Inflammatory macrophage treated with lipopolysaccharide for 1 hour (primary cell): ENCODE data around the gene CCDC187.

Experiments
- DNase-seq, 2 donors: peaks; one replicate each; pipeline ENCODE4 v3.0.0-alpha.2; 2020 to 2022

CCDC187 gene

DNA sequence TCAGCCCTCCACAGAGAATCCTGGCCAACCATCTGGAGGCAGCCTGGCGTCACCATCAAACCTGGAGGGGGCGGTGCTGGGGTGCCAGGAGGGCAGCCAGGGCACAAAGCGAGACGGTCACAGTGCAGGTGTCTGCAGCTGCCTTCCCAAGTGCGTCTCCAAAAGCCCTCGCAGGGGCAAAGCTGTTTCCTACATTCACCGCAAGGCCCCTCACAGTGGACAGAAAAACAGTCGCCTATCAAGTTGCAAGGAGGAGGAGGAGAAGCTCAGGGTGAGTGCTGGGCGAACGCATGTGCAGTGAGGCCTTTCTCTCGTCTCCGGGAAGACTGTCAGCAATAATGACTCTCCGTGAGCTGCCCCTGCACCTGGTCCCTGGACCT is 81.0 kb downstream of the CCDC187 start:
- no peak for DNase-seq

DNA sequence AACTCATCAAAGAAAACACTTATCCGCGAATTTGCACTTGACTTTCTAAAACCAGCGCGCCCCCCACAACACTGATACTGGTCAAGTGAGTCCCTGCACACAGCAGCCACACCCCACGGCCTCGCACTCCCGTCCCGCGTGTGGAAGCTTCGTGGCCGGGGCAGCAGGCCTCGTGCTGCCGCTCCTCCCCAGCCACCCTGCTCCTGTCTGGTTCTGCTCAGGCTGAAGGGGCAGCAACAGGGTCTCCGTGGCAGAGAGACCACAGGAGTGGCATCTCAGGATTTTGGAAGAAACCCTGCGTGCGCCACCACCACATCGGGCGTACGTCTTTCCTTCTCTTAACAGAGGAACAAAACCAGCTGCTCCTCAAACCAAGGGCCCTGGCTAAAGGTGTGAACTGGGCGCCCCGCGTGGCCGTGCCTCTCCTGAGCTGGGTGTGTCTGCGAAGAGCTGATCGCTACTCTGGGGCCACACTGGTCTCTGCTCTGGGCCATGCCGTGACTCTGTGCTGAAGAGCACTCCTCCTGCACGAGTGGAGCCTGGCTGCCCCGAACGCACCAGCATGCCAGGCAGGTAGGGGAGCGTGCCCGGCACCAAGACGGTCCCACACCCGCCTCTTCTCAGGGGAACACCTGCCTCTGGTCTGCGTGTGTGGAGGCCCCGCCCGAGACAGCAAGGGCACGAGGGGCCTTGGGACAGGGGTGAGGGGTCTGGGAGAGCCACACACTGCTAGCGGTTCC is 81.6 kb downstream of the CCDC187 start:
- DNase-seq: no peak

DNA sequence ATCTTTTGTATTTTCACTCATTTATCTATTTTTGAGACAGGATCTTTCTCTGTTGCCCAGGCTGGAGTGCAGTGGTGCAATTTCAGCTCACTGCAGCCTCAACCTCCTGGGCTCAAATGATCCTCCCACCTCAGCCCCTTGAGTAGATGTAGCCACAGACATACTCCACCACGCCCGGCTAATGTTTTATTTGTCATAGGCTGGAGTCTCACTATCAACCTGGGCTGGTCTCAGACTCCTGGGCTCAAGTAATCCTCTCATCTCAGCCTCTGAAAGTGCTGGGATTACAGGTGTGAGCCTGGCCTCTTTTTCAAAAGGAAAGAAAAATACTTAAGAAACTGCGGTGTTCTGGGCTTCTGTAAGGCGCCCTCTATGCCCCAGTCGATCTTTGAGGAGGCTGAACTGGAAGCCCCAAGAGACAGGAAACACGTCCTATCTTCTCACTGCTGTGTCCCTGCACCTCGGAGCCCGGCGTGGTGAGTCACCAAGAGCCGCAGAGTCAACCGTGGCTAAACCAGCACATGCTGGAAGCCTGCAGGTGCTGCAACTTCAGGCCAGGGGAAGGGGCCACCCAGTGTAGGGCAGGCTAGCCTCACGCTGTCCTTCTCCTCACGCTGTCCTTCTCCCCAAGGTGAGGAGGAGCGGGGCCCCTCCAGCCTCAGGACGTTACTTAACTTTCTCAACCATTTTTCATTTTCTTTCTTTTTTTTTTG is 83.7 kb downstream of the CCDC187 start:
- DNase-seq: no peak

DNA sequence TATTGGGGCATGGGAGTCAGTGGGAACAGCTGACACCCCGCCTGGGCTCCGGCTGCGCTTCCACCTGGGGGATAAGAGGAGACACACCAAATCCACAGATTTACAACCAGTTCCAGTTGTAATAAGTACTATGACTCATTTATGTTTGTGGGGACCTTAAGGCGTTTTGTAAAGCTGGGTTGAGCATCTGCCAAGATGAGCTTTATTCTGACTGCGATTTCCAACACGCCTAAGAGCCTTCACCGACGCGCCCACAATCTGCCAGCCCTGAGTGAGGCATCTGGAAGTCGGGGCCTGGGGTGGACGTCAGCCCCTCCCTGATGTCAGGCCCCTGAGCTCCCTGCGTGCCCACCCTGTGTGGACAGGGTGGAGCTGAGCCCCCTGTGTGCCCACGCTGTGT is 84.6 kb downstream of the CCDC187 start:
- no peak for DNase-seq

DNA sequence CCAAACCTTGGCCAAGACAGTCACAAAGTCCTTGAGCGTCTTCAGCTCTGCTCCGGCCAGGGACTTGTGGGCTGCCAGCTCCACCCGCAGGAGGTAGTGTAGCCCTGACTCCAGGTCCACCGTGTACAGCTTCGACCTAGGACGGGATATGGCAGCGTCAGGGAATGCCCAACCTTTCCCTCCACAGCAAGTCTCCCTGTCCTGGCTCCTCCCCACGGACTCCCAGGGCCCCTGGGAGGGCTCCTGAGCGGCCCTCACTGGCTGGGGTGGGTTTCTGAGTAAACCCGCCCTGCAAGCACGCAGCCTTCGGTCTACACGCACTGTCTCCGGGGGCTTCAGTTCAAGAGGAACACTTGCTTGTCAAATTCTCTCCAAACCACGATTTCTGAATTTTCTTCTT is 85.2 kb downstream of the CCDC187 start:
- DNase-seq: no peak

DNA sequence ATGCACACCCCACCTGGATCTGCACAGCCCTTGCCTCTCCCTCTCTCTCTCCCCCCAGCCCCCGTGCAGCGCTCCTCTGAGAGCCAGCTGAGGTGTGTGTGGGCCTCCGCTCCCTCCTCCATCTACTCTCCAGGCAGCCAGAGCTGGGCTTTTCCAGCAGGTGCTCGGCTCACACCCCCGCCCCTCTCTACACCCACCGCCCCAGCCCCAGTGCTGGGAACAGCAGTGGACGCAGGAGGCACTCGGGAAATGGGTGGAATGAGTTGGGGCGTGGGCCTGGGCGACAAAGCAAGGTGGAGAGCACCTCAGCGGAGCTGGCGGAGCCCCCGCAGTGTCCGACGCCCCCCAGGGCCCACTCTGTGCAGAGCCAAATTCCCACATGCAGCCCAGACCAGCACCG is 85.6 kb downstream of the CCDC187 start:
- DNase-seq: no peak

DNA sequence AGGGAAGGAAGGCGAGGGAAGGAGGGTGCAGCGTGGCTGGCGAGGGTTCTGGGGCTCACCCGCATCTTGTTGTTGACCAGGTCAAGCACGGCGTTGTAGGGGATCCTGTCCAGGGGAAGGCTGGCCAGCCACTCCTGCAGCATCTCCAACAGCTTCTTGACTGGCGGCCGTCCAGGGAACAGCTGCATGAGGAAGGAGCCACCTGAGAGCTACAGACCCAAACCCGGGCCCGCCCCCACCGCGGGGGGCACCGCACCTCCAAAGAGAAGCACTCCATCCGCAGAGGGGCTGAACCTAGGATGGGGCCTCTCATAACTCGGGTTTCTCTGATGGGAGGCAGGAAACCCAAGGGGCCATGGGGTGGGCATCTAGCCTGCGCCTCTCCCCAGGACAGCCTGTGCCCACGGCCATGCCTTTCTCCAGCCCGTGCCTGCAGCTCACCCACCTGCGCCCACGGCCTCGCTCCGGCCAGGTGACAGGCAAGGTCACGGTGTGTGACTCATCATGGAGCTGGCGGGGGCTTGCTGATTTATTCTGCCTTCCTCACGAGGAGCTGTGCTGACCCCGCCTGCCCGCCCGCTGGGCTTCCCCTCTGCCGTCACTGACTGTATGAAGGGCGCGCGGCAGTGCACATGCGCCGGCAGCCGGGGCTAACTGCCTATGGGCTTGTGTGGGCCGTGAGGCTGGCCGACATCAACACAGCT is 87.2 kb downstream of the CCDC187 start:
- no peak for DNase-seq

DNA sequence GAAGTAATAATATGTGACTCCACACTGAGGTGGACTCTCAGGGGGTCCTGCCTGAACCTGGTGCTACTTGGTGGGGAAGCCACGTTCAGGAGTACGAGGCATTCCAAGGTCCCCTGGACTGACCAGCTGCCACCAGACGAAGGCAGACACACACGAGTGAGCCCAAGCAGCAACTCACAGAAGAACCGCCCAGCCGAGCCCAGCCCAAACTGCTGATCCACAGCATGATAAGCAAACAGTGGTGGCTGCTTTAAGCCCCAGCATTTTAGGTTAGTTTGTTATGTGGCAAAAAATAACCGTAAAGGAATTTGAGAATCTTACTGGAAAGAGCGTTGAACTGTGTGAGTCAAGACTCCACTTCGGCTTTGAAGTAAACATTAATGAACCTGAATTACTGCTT is 90.2 kb downstream of the CCDC187 start:
- no peak for DNase-seq

DNA sequence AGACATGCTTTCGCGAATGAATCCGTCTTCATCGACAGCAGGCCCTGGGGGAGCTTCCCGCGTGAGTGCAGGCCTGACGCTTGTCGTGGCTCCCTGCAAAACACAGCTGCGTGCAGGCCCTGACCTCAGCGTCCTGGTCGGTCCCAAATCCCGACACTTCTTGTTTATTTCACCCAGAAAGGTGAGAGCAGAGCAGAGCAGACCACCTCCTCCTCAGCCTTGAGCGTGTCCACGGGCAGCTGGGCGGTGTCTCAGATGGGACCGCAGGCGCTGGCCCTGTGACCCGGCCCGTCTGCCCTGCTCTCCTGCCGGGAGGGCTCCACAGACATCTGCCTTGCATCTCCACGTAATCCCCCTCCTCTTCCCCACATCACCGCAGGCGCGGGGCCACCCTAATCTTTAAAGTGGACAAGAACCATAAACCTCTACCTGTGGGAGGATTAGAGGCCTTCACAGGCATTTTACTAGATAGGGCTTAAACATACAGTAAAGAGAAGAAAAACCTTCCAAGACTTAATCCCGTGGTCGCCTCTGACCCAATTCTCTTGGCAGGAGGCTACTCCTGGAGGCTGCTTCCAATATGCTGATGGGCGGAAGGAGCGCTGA is 91.4 kb downstream of the CCDC187 start:
- no peak for DNase-seq

DNA sequence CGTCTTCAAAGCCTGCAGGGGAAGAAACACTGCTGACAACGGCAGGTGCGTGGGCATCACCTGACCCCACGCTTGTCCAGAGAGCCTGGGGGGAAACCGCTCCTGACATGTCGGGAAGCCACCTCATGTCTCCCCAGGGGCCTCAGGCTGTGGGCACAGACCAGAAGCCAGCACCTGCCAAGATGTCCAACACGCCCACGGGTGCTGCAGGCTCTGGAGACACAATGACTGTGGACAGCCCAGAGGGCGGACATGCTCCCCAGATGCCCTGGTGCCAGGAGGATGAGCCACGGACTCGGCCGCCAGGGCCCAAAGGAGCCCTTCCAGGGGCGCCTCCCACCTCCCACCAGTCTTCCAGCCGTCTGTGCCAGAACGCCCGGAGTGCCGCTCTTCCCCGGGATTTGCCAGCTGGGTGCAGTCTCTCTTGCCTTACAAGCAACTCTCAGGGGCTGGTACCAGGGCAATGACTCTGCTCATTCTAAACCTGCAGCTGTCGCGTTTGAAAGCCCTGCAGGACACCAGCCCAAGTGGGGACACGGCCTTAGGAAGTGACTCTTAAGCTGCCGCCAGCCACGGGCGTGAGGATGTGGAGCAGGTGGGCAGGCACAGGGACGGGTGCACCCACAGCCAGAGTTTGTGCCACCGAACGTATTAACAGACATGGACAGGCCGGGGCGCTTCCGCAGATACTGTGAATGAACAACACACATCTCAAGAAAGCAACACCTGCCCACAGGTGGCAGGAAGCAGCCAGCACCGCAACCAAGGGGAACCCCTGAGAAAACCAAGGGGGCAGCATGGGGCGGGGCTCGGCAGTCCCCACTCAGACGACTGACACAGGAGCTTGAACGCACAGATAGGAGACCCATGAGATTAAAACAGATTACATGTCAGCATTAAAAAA is 92.2 kb downstream of the CCDC187 start:
- no peak for DNase-seq

DNA sequence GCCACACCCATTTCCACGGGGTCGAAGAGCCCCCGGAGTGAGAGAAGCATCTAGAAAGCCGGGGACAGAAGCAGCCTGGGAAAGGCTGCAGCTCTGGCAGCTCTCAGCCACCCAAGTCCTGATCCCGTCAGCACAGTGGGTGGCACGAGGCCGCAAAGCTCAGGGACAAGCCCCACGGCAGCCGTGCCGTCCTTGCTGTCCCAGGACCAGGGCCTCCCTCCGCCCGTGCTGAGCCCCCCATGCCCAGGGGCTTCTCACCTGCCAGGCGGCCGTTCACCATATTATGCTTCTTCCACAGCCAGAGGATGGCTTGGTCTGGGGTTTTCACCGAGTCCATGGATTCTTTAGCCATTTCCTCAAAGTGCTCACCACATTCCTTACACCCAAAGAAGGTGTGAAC is 92.9 kb downstream of the CCDC187 start:
- DNase-seq: no peak

DNA sequence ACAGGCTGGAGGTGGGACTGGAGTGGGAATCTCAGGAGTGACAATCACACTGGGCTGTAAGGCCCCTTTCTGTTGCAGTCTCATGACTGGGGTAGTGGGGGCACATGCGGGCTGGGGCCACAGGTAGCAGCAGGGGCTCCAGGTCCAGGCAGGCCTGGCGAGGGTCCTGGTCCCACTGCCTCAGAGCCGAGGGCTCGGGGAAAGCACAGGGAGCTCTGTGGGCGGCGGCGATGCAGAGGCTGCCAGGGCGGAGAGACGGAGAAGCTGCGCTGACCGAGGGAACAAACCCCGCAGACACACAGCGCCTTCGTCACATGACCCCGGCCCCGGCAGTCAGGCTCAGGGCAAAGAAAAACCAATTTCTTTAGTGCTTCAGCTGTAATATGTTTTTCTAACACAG is 93.6 kb downstream of the CCDC187 start:
- DNase-seq: no peak

DNA sequence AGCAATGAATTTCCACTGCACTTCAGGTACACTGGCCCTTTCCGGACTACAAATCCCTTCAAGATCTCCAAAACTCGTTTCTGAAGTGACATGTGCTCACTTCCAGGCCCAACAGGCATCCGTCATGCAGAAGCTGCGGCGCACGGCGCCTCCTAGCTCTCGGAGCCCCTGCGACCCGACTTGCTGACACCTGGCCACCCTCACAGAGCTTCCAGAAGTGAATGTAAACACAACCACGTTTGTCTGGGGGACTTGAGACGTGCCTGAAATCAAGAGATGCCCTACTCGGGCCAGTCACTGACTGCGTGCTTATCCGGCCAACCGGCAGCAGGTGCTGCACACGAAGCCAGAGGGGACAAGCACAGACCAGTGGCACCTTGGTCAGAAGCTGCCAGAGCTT is 94.1 kb downstream of the CCDC187 start:
- no peak for DNase-seq

DNA sequence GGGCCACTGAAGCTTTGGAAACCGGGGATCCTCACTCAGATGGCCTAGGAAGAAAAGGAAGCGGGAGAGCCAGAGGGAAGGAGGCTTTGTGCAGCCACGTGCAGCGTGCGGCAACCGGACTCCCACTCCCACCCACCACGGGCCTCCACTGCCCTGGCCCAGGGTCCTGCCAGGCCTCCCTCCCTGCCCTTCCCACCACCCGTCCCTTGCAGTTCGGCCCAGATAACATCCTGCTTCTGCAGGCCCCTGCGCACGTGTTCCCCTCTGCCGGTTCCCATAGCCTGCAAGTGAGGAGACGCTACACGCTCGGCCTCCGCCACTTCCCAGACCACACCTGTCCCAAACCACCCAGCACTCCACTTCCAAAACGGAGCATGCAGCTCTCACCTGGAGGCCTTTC is 94.7 kb downstream of the CCDC187 start:
- DNase-seq: no peak

DNA sequence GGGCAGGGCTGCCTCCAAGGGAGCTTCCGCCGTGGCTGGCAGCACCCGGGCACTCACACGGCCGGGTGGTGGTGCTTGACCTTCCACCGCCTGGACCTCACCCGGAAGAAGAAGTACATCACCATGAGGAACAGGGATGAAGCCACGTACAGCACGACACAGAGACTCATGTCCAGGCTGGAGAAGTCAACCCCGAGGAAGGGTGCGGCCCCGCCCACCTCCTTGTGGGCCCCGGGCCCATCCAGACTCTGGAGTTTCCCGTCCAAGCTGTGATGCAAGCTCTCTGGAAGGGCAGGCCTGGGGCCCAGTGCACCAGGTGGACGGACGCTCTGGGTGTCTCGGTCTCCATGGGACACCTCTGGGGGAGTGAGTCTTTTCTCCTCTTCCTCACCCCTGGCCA is 95.2 kb downstream of the CCDC187 start:
- no peak for DNase-seq

DNA sequence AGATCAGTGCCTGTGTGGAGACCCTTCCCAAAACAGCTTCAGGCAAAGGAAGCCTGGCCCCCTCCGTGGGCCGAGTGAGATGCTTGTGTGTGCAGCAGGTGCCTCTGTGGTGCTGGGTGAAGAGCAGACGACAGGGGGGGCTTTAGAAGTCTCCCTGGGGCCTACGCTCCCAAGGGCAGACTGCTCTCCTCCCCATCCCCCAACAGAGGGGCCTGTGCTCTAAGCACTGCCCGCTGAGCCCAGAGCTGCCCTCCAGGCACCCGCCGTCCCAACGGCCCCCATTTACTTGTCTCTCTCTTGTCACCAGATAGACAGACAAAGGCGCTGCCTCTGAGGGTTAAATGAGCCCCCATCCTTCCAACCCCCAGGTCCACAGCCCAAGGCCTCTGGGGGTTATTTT is 96.3 kb downstream of the CCDC187 start:
- no peak for DNase-seq

DNA sequence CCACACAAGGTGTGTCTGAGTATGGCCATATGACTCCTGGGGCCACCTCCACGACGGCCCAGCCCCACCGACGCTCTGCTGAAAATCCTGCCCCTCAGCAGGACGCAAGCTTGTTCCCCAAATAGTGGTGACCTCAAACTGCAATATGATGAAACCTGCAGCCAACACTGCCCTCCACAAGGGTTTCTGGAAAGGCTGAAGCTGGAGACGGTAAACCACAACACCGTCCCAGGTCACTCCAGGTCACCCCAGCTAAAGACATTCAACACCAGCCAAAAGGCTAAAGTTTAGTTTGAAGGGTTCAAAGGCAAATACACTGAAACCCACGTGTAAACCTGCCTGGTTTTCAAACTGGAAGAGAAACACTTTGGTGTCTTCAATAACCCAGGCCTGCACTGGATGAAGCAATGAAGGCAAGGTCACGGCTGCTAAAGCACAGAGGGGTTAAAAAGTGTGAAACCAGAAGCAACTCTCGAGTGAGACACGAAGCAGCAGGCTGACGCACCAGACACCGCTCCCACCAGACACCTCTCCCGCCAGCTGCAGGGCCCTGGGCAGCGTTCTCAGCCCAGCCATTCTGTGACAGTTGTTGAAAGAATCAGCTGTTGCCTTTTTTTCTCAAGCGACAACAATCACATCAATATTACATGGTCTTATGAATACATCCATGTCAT is 97.2 kb downstream of the CCDC187 start:
- DNase-seq: peak in 1 of 2 donors; percentile 18

DNA sequence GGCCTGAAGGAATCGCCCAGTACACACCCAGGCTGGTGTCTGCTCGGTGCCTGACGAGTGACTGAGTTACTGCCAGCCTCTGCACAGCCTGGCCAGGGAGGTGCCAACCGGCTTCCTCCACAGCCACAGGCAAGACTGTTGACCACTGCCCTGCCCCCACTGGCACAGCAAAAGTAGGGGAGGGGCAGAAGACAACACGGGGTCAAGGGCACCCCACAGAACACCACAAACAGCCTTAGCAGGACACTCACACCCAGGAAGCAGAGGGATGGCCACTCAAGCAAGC is 98.2 kb downstream of the CCDC187 start:
- no peak for DNase-seq

DNA sequence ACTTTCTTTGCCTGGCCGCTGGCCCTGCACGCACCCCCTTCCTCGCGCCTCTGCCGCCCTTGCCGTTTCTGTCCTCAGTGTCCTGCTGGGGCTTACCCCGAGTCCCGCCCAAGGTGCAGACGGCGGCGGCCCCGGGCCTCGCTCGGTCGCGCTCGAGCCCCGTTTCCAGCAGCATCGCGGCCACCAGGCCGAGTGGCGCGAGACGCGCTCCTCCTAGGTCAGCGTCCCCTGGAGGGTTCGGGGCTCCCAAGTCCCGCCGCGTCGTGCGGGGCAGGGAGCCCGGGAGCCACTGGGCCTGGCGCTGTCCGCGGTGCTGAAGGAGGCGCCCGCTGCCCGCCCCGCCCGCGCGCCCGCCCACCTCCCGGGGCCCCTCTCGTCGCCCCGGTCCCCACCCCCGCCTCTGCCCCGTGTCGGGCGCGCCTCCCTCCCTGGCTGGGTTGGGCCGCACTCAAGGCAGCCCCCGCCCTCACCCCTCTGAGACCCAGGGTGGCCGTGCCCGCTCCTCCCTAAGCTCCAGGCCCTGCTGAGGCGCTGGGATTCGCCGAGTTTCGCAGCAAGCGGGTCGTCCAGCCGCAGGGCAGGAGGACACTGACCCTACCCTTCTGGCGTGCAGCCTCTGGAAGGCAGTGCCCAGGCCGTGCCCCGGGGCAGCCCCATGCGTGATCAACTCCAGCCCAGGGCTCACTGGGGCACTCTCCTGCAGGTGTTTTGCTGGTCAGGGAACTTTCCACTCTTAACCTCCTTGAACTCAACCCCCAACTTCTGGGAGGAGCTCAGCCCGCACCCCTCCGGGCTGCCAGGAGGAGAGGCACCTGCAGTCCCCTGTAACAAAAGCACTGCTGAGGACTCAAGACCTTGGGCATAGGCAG is 98.8 kb downstream of the CCDC187 start, which contains the start of gene LHX3:
TSS of gene LHX3 (minus strand) at position 291 of the 869 bp plus-strand sequence. CDS start at position 175, 116 bp downstream.
- peak in 1 of 2 donors; percentile 4 for DNase-seq

DNA sequence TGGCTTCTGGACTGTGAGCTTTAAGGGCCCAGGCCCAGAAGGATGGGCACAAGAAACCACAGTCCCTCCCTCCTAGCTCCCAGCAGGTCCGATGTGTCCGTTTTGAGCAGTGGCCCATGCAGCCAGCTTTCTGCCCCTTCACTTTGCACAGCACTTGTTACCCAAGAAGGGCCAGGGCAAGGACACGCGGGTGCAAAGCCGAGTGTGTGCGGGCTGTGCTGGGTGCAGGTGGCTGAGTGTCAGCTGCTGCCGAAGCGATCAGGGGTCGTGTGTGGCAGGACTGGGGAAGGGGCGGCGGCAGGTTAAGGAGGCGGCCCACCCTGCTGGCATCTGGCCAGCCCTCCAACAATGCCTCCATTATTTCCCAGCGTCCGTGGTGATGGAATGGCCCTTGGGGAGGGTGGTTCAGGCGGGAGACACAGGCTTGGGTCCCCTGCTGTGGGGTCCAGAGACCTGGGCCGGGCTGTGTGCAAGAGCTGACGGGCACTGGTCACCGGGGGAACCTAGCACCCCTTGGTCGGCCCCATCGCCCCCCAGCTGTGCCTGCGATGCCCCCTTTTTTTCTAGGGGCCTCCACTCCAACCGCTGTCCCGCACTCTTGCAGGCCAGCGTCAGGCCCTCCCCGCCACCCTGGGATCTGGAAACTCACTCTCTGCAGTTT is 99.6 kb downstream of the CCDC187 start:
- no peak for DNase-seq
